Astrocyte (in vitro differentiated cells and primary cell): ENCODE results near the gene CPPED1. TPM values are rescaled to one million over a fixed set of nuclear protein-coding genes. Genes with fewer than 3 reads are reported as not detected.

ENCODE experiments used
- DNase-seq: peaks from one replicate; pipeline ENCODE4 v3.0.0-alpha.2; 2010; ENCODE audit warnings: low read depth
- FAIRE-seq: peaks from 2 replicates; lab custom pipeline; 2011; peaks lifted over from hg19 to GRCh38; lab: Jason Lieb, UNC
- H2AFZ ChIP-seq: 2 replicates; pipeline ENCODE4 v1.6.0; 2012; ENCODE audit warnings: low read depth, low read length, inconsistent platforms
- H3K27ac ChIP-seq: 2 replicates; pipeline ENCODE4 v1.5.1; 2011; ENCODE audit warnings: low read depth, low read length, inconsistent platforms
- H3K27me3 ChIP-seq: 2 replicates; pipeline ENCODE4 v1.6.0; 2011; ENCODE audit warnings: low read length, inconsistent platforms; ENCODE audit not compliant: insufficient read depth
- H3K36me3 ChIP-seq: 2 replicates; pipeline ENCODE4 v1.5.1; 2011; ENCODE audit warnings: low read length, inconsistent platforms; ENCODE audit not compliant: insufficient read depth
- H3K4me1 ChIP-seq: 2 replicates; pipeline ENCODE4 v1.5.1; 2011; ENCODE audit warnings: low read length, inconsistent platforms; ENCODE audit not compliant: insufficient read depth
- H3K4me2 ChIP-seq: 2 replicates; pipeline ENCODE4 v1.6.0; 2012; ENCODE audit warnings: low read length, inconsistent platforms
- H3K4me3 ChIP-seq: 2 replicates; pipeline ENCODE4 v1.5.1; 2011; ENCODE audit warnings: low read depth, mild to moderate bottlenecking, low read length, inconsistent platforms; ENCODE audit not compliant: insufficient read depth
- H3K79me2 ChIP-seq: 2 replicates; pipeline ENCODE4 v1.6.0; 2012; ENCODE audit warnings: mild to moderate bottlenecking, low read length, inconsistent platforms; ENCODE audit not compliant: insufficient read depth
- H3K9ac ChIP-seq: 2 replicates; pipeline ENCODE4 v1.6.0; 2012; ENCODE audit warnings: mild to moderate bottlenecking, low read length, inconsistent platforms
- H3K9me3 ChIP-seq: 2 replicates; pipeline ENCODE4 v1.5.1; 2012; ENCODE audit warnings: low read depth, mild to moderate bottlenecking, low read length, inconsistent platforms; ENCODE audit not compliant: insufficient read depth
- H4K20me1 ChIP-seq: 2 replicates; pipeline ENCODE4 v1.6.0; 2012; ENCODE audit warnings: low read length, inconsistent platforms; ENCODE audit not compliant: insufficient read depth
- H3K27ac Mint-ChIP-seq: one replicate; pipeline ENCODE4 v1.8.0; 2021; ENCODE audit warnings: mild to moderate bottlenecking, mixed read lengths; ENCODE audit not compliant: unreplicated experiment
- H3K27me3 Mint-ChIP-seq: one replicate; pipeline ENCODE4 v1.8.0; 2021; ENCODE audit warnings: low read depth, mixed read lengths; ENCODE audit not compliant: unreplicated experiment
- H3K36me3 Mint-ChIP-seq: one replicate; pipeline ENCODE4 v1.8.0; 2021; ENCODE audit warnings: low read depth, mixed read lengths; ENCODE audit not compliant: unreplicated experiment
- H3K4me1 Mint-ChIP-seq: one replicate; pipeline ENCODE4 v1.8.0; 2021; ENCODE audit warnings: low read depth, mixed read lengths; ENCODE audit not compliant: unreplicated experiment
- H3K4me3 Mint-ChIP-seq: one replicate; pipeline ENCODE4 v1.8.0; 2021; ENCODE audit warnings: mild to moderate bottlenecking, moderate library complexity, mixed read lengths; ENCODE audit not compliant: unreplicated experiment
- H3K9me3 Mint-ChIP-seq: one replicate; pipeline ENCODE4 v1.8.0; 2021; ENCODE audit warnings: mild to moderate bottlenecking, mixed read lengths; ENCODE audit not compliant: unreplicated experiment
- EZH2 ChIP-seq: IDR thresholded peaks from 2 replicates; pipeline ENCODE4 v1.6.1; 2012; ENCODE audit warnings: mild to moderate bottlenecking, low read length, inconsistent platforms; ENCODE audit not compliant: insufficient read depth
- microRNA-seq: library from miRNA; unstranded; fragments of <30 nt; microRNA quantifications from one replicate; pipeline ENCODE4 v1.2.0, GENCODE V29; 2020
- total RNA-seq: library from RNA; stranded (reverse); gene quantifications from 2 replicates; pipeline ENCODE4 v1.2.1, GENCODE V29; 2021
- TF ChIP-seq, protein P1 (sequence below): IDR thresholded peaks from 2 replicates; pipeline ENCODE4 v1.5.1; 2011; ENCODE audit warnings: low read depth, mild to moderate bottlenecking, inconsistent platforms, low read length, moderate library complexity; ENCODE audit not compliant: insufficient read depth

Gene CPPED1
- total RNA-seq, 1 donor from 2014 or later, result 28.5 TPM

GRCh38 chr16:12609937-12610699 is 193.6 kb downstream of the CPPED1 start:
- Histone ChIP-seq H3K79me2 (no peaks in the 10 kb centered on the region), H3K4me3 (no peak overlapping the region), H2AFZ (no peak overlapping the region), H3K9ac (no peak overlapping the region), H3K4me2 (peak overlapping the region; percentile 4), H3K36me3 (no peaks in the 10 kb centered on the region), H3K27ac (peak overlapping the region; percentile 49), H4K20me1 (no peaks in the 10 kb centered on the region), H3K27me3 (no peaks in the 10 kb centered on the region), H3K4me1 (peaks cover 24% of the 10 kb centered on the region), H3K9me3 (no peaks in the 10 kb centered on the region)
- H3K36me3 Mint-ChIP-seq, result no peaks in the 10 kb centered on the region
- no peak overlapping the region for H3K27ac Mint-ChIP-seq
- TF ChIP-seq EZH2, result no peak
- TF ChIP-seq, protein P1, sequence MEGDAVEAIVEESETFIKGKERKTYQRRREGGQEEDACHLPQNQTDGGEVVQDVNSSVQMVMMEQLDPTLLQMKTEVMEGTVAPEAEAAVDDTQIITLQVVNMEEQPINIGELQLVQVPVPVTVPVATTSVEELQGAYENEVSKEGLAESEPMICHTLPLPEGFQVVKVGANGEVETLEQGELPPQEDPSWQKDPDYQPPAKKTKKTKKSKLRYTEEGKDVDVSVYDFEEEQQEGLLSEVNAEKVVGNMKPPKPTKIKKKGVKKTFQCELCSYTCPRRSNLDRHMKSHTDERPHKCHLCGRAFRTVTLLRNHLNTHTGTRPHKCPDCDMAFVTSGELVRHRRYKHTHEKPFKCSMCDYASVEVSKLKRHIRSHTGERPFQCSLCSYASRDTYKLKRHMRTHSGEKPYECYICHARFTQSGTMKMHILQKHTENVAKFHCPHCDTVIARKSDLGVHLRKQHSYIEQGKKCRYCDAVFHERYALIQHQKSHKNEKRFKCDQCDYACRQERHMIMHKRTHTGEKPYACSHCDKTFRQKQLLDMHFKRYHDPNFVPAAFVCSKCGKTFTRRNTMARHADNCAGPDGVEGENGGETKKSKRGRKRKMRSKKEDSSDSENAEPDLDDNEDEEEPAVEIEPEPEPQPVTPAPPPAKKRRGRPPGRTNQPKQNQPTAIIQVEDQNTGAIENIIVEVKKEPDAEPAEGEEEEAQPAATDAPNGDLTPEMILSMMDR, result no peak
- no peak overlapping the region for H3K4me3 Mint-ChIP-seq
- peaks cover 19% of the 10 kb centered on the region for H3K4me1 Mint-ChIP-seq
- peaks cover 19% of the 10 kb centered on the region for H3K9me3 Mint-ChIP-seq
- H3K27me3 Mint-ChIP-seq, result no peaks in the 10 kb centered on the region
- FAIRE-seq, result no peak
- DNase-seq, result peak; percentile 67

Small RNAs within 50 kb of the gene (microRNA-seq; reads per million reads assigned to microRNA genes)
- not detected for gene MIR4718

Other genes with a start within 250 kb of the CPPED1 start
- 51.2 and 73.0 TPM in 2 replicates for gene SHISA9, start 97.7 kb upstream of the CPPED1 start, total RNA-seq